Measurements from ENCODE around the gene LTBP3.

The LTBP3 gene

GRCh38 chr11:65580031-65580692, 22.0 kb upstream of the LTBP3 start:
- DNase-seq, result no peak
- Mint-ChIP-seq H3K36me3 (peaks cover 41% of the 10 kb centered on the region), H3K9me3 (no peaks in the 10 kb centered on the region), H3K27me3 (no peaks in the 10 kb centered on the region), H3K27ac (no peak overlapping the region), H3K4me3 (no peak overlapping the region), H3K4me1 (peaks cover 35% of the 10 kb centered on the region)
- CTCF ChIA-PET, result no interaction called here

- H3K4me1 Mint-ChIP-seq, result peaks cover 39% of the 10 kb centered on the region
- no peak for DNase-seq
- H3K27me3 Mint-ChIP-seq, result peaks cover 4% of the 10 kb centered on the region
- peaks cover 44% of the 10 kb centered on the region for H3K36me3 Mint-ChIP-seq
- H3K4me3 Mint-ChIP-seq, result peak overlapping the region; percentile 5
- CTCF ChIA-PET, result interaction anchor here (1.0 to 4.5 kb wide), 2 partner anchors 9 to 16 kb away, joined by 3 to 31 read pairs; partner anchors contain the start of gene KCNK7
- peak overlapping the region; percentile 37 for H3K27ac Mint-ChIP-seq
- no peaks in the 10 kb centered on the region for H3K9me3 Mint-ChIP-seq
Observed at GRCh38 chr11:65579291-65579690, 21.1 kb upstream of the LTBP3 start.

- DNase-seq, result no peak
- H3K4me3 Mint-ChIP-seq, result peak overlapping the region; percentile 83
- CTCF ChIA-PET, result interaction anchor here (1.0 to 4.5 kb wide), 2 partner anchors 9 to 16 kb away, joined by 3 to 31 read pairs; partner anchors contain the start of gene KCNK7
- H3K36me3 Mint-ChIP-seq, result peaks cover 43% of the 10 kb centered on the region
- peaks cover 4% of the 10 kb centered on the region for H3K27me3 Mint-ChIP-seq
- H3K4me1 Mint-ChIP-seq, result peaks cover 43% of the 10 kb centered on the region
- H3K27ac Mint-ChIP-seq, result peak overlapping the region; percentile 28
- no peaks in the 10 kb centered on the region for H3K9me3 Mint-ChIP-seq
Observed at GRCh38 chr11:65578667-65579066, 20.5 kb upstream of the LTBP3 start.

- CTCF ChIA-PET, result interaction anchor here (1.9 to 4.5 kb wide), 3 partner anchors 10 to 38 kb away, joined by 19 to 60 read pairs (median 31); partner anchors contain the start of gene KCNK7
- Mint-ChIP-seq H3K36me3 (peaks cover 44% of the 10 kb centered on the region), H3K27me3 (peaks cover 4% of the 10 kb centered on the region), H3K9me3 (no peaks in the 10 kb centered on the region), H3K4me3 (peak overlapping the region; percentile 83), H3K4me1 (peaks cover 44% of the 10 kb centered on the region), H3K27ac (peak overlapping the region; percentile 20)
- no peak for DNase-seq
Observed at GRCh38 chr11:65578134-65578533, 20.0 kb upstream of the LTBP3 start.

GRCh38 chr11:65577756-65578109, 19.6 kb upstream of the LTBP3 start:
- Mint-ChIP-seq H3K27ac (peak overlapping the region; percentile 58), H3K36me3 (peaks cover 40% of the 10 kb centered on the region)

GRCh38 chr11:65576867-65577755, 19.0 kb upstream of the LTBP3 start:
- Mint-ChIP-seq H3K4me1 (peaks cover 48% of the 10 kb centered on the region), H3K4me3 (peak overlapping the region; percentile 83), H3K27ac (peak overlapping the region; percentile 85), H3K27me3 (peaks cover 4% of the 10 kb centered on the region), H3K9me3 (no peaks in the 10 kb centered on the region), H3K36me3 (peaks cover 36% of the 10 kb centered on the region)
- DNase-seq, result no peak
- CTCF ChIA-PET, result interaction anchor here (1.8 to 4.5 kb wide), 4 partner anchors 11 to 37 kb away, joined by 4 to 60 read pairs (median 25); partner anchors contain the start of gene KCNK7

More at GRCh38 chr11:65577756-65578109, 19.6 kb upstream of the LTBP3 start:
- H3K4me3 Mint-ChIP-seq, result peak overlapping the region; percentile 83
- H3K9me3 Mint-ChIP-seq, result no peaks in the 10 kb centered on the region
- peaks cover 4% of the 10 kb centered on the region for H3K27me3 Mint-ChIP-seq
- peaks cover 46% of the 10 kb centered on the region for H3K4me1 Mint-ChIP-seq
- CTCF ChIA-PET, result interaction anchor here (1.9 to 4.5 kb wide), 3 partner anchors 10 to 37 kb away, joined by 19 to 60 read pairs (median 31); partner anchors contain the start of gene KCNK7
- DNase-seq, result no peak

- Mint-ChIP-seq H3K27me3 (peaks cover 4% of the 10 kb centered on the region), H3K36me3 (peaks cover 33% of the 10 kb centered on the region), H3K27ac (peak overlapping the region; percentile 85), H3K4me3 (peak overlapping the region; percentile 83), H3K9me3 (no peaks in the 10 kb centered on the region), H3K4me1 (peaks cover 56% of the 10 kb centered on the region)
- CTCF ChIA-PET, result interaction anchor here (1.8 to 4.5 kb wide), 4 partner anchors 12 to 36 kb away, joined by 4 to 60 read pairs (median 25); partner anchors contain the start of gene KCNK7
- peak; percentile 44 for DNase-seq
Observed at GRCh38 chr11:65576232-65576866, 18.2 kb upstream of the LTBP3 start.

GRCh38 chr11:65575568-65576231, 17.5 kb upstream of the LTBP3 start, which contains the start of gene EHBP1L1:
TSS of gene EHBP1L1 (plus strand) at chr11:65576053. CDS start at chr11:65576303, 250 bp downstream.
- H3K27ac Mint-ChIP-seq, result peak within 1 kb of the TSS; percentile 97
- CTCF ChIA-PET, result interaction anchor here (1.3 to 4.5 kb wide), 4 partner anchors 12 to 35 kb away, joined by 4 to 60 read pairs (median 19); partner anchors contain the start of gene KCNK7
- H3K27me3 Mint-ChIP-seq, result peaks cover 4% of the 10 kb centered on the region
- peaks cover 61% of the 10 kb centered on the region for H3K4me1 Mint-ChIP-seq
- H3K9me3 Mint-ChIP-seq, result no peaks in the 10 kb centered on the region
- H3K36me3 Mint-ChIP-seq, result peaks cover 31% of the 10 kb centered on the region
- H3K4me3 Mint-ChIP-seq, result peak within 1 kb of the TSS; percentile 85
- DNase-seq, result peak; percentile 88

- Mint-ChIP-seq H3K27me3 (peaks cover 8% of the 10 kb centered on the region), H3K9me3 (no peaks in the 10 kb centered on the region), H3K36me3 (peaks cover 29% of the 10 kb centered on the region), H3K4me3 (peak overlapping the region; percentile 85), H3K27ac (peak overlapping the region; percentile 97), H3K4me1 (peaks cover 63% of the 10 kb centered on the region)
- CTCF ChIA-PET, result interaction anchor here (1.3 to 4.5 kb wide), 3 partner anchors 13 to 34 kb away, joined by 7 to 60 read pairs (median 31); partner anchors contain the start of gene KCNK7
- no peak for DNase-seq
Observed at GRCh38 chr11:65574811-65575567, 16.8 kb upstream of the LTBP3 start.

- H3K27ac Mint-ChIP-seq, result peak overlapping the region; percentile 97
- CTCF ChIA-PET, result interaction anchor here (0.7 to 5.6 kb wide), 8 partner anchors 13 to 33 kb away, joined by 3 to 95 read pairs (median 26); no protein-coding TSS in a partner anchor
- H3K4me1 Mint-ChIP-seq, result peaks cover 62% of the 10 kb centered on the region
- peaks cover 27% of the 10 kb centered on the region for H3K36me3 Mint-ChIP-seq
- H3K27me3 Mint-ChIP-seq, result peaks cover 8% of the 10 kb centered on the region
- H3K4me3 Mint-ChIP-seq, result peak overlapping the region; percentile 85
- peak; percentile 92 for DNase-seq
- no peaks in the 10 kb centered on the region for H3K9me3 Mint-ChIP-seq
Observed at GRCh38 chr11:65574109-65574810, 16.1 kb upstream of the LTBP3 start.

- Mint-ChIP-seq H3K27me3 (peaks cover 8% of the 10 kb centered on the region), H3K27ac (peak overlapping the region; percentile 88), H3K36me3 (peaks cover 29% of the 10 kb centered on the region), H3K4me1 (peaks cover 63% of the 10 kb centered on the region), H3K4me3 (peak overlapping the region; percentile 78), H3K9me3 (no peaks in the 10 kb centered on the region)
- DNase-seq, result peak; percentile 44
- CTCF ChIA-PET, result interaction anchor here (0.7 to 5.6 kb wide), 9 partner anchors 14 to 286 kb away, joined by 3 to 95 read pairs (median 4); partner anchors contain the start of gene PCNX3
Observed at GRCh38 chr11:65573391-65574079, 15.4 kb upstream of the LTBP3 start.
